Measurements from ENCODE around the gene OLFM3.

Gene OLFM3

GRCh38 chr1:101846820-101847219, 149.9 kb downstream of the OLFM3 start:
- no peak for DNase-seq (ENCODE audit: low read depth)

- no peak for DNase-seq (ENCODE audit: low read depth)
These were observed 153.6 kb downstream of the OLFM3 start for GRCh38 chr1:101843160-101843559.

- DNase-seq (ENCODE audit: low read depth) = no peak
These were observed 154.9 kb downstream of the OLFM3 start for GRCh38 chr1:101841824-101842223.

GRCh38 chr1:101835988-101836387, 160.7 kb downstream of the OLFM3 start:
- no peak for DNase-seq (ENCODE audit: low read depth)

- DNase-seq (ENCODE audit: low read depth) = no peak
These were observed 163.4 kb downstream of the OLFM3 start for GRCh38 chr1:101833312-101833711.

GRCh38 chr1:101826416-101826815, 170.3 kb downstream of the OLFM3 start:
- DNase-seq (ENCODE audit: low read depth) = no peak

GRCh38 chr1:101820071-101820470, 176.7 kb downstream of the OLFM3 start:
- DNase-seq (ENCODE audit: low read depth) = no peak

GRCh38 chr1:101816262-101816661, 180.5 kb downstream of the OLFM3 start:
- no peak for DNase-seq (ENCODE audit: low read depth)

GRCh38 chr1:101798417-101798816, 198.3 kb downstream of the OLFM3 start:
- no peak for DNase-seq (ENCODE audit: low read depth)

GRCh38 chr1:101797722-101798121, 199.0 kb downstream of the OLFM3 start:
- DNase-seq (ENCODE audit: low read depth) = no peak

- no peak for DNase-seq (ENCODE audit: low read depth)
These were observed 215.4 kb downstream of the OLFM3 start for GRCh38 chr1:101781201-101781831.

- DNase-seq (ENCODE audit: low read depth) = no peak
These were observed 227.2 kb downstream of the OLFM3 start for GRCh38 chr1:101769520-101769919.

- no peak for DNase-seq (ENCODE audit: low read depth)
These were observed 238.7 kb downstream of the OLFM3 start for GRCh38 chr1:101757985-101758384.

GRCh38 chr1:101756411-101756810, 240.3 kb downstream of the OLFM3 start:
- no peak for DNase-seq (ENCODE audit: low read depth)

Data from stimulated activated CD4-positive, alpha-beta T cell treated with anti-CD3 and anti-CD28 coated beads, Interleukin-2, amount 100 ng/mL, for 4 hours (primary cell).